Measurements from ENCODE around the gene PHETA1.

PHETA1 gene

DNA sequence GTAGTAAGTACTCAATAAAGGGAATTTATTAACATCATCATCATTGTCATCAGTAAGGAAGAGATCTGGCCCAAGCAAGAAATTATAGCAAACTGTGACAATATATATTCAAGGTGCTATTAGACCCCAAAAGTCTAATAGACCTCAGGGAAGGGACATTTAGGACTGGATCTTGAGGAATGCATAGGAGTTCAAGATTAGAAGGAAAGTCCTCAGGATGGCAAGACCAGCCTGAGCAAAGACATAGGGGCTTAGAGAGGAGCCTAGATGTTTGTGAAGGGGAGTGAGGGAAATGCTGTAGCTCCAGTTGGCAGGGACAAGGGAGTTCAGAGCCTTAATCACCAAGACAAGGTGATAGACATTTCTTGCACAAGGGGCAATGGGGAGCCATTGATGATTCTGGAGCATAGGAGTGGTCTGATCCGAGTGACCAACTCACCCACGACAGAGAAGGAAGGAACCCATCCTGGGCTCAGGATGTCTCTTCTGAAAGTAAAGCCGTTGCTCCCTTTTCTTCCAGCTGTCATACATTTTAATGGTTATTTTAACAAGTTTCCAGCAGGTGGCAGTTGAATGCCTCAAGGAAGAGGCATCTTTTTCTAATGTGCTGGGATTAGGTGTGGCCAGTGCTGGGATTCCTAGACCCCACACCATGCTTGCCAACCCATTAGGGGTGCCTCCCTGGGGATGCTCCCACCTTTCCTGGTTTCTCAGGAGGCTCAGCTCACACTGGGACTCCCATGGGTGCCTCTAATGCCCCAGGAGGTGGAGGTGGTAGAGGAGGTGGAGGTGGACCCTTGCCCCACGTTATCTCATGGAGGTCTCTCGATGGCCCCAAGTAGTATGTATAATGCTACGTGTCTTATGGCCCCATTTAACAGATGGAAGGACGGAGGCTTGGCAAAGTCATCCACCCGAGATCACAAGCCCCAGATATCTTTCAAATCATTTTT, 37.8 kb downstream of the PHETA1 start:
- in situ Hi-C loops (cut with MboI; ENCODE audit: low sequenced_read_pairs): no loop called here

DNA sequence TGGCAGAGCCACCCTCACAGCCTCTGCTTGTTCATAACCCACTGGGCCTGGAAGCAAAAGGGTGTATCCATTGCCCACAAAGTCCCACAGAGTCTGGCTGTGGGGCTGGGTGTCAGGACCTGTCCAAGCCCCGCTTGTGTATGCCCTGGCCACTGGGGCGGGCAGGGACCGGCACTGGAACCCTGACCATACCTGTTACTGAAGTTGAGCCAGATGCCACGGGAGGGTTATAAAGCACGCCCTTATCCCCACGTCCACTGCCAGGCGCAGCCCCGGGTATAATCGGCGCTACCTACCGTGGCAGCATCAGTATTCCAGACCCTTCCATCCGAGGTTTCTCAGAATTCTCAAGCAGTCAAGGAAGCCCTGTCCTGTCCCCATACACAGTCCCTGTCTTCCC, 40.8 kb downstream of the PHETA1 start:
- in situ Hi-C loops (cut with MboI; ENCODE audit: low sequenced_read_pairs): no loop called here

- in situ Hi-C loops (cut with MboI; ENCODE audit: low sequenced_read_pairs): no loop called here
Observed at GRCh38 chr12:111327474-111327873, 41.4 kb downstream of the PHETA1 start.

DNA sequence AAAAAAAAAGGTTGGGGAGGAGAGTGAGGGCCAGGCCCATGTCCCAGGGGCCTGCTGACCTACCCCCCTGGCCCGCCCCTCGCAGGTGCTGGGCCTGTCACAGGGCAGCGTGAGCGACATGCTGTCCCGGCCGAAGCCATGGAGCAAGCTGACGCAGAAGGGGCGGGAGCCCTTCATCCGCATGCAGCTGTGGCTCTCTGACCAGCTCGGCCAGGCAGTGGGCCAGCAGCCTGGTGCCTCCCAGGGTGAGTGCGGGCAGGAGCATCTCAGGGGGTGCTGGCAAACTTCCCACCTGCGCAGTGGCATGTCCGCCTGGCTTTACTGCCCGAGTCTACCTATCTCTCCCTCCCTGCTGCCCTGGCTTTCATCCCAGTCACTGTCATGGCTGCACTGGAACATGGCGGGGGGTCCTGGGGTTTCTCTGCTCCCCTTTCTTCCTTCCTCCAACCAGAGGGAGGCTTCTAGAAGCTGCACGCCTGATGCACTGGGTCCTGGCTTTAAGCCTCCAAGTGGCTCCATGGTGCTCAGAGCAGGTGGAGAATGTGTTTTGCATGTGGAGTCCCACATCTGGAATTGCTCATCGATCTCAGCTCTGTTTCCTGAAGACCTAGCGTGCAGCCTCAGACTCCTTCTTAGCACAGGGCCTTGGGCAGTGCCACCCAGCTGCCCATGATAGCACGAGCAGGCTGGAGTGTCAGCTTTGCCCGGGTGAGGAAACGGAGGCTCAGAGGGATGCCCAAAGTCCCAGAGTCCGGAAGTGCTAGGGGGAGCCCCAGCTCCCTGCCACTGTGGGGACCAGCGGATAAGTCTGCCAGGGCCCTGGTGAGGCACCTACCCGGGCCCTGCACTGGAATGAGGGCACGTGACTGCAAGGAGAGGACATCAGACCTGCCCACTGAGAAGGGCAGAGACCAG, 46.3 kb downstream of the PHETA1 start:
- in situ Hi-C loops (cut with MboI; ENCODE audit: low sequenced_read_pairs): loop anchor here (25.0 kb wide), 1 partner anchor 385 kb away; no protein-coding TSS in a partner anchor

- in situ Hi-C loops (cut with MboI; ENCODE audit: low sequenced_read_pairs): loop anchor here (25.0 kb wide), 1 partner anchor 384 kb away; no protein-coding TSS in a partner anchor
Observed at GRCh38 chr12:111321317-111321716, 47.6 kb downstream of the PHETA1 start.

DNA sequence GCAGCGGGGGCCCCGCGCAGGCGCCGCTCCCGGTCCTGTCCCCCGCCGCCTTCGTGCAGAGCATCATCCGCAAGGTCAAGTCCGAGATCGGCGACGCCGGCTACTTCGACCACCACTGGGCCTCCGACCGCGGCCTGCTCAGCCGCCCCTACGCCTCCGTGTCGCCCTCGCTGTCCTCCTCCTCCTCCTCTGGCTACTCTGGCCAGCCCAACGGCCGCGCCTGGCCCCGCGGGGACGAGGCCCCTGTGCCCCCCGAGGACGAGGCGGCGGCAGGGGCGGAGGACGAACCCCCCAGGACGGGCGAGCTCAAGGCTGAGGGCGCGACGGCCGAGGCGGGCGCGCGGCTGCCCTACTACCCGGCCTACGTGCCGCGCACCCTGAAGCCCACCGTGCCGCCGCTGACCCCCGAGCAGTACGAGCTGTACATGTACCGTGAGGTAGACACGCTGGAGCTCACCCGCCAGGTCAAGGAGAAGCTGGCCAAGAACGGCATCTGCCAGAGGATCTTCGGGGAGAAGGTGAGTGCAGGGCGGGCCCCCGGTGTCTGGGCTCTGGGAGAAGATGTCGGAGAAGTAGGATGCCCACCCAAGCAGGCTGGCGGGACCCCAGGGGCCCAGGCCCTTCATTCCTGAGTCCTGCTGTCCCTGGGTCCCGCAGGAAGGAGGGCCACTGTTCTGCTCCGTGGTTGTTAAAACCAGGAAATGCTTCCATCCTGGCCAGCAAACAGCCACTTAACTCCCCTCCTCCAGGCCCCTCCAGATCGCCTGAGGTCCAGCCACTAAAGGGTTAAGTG, 48.4 kb downstream of the PHETA1 start:
- in situ Hi-C loops (cut with MboI; ENCODE audit: low sequenced_read_pairs): loop anchor here (25.0 kb wide), 1 partner anchor 383 kb away; no protein-coding TSS in a partner anchor

DNA sequence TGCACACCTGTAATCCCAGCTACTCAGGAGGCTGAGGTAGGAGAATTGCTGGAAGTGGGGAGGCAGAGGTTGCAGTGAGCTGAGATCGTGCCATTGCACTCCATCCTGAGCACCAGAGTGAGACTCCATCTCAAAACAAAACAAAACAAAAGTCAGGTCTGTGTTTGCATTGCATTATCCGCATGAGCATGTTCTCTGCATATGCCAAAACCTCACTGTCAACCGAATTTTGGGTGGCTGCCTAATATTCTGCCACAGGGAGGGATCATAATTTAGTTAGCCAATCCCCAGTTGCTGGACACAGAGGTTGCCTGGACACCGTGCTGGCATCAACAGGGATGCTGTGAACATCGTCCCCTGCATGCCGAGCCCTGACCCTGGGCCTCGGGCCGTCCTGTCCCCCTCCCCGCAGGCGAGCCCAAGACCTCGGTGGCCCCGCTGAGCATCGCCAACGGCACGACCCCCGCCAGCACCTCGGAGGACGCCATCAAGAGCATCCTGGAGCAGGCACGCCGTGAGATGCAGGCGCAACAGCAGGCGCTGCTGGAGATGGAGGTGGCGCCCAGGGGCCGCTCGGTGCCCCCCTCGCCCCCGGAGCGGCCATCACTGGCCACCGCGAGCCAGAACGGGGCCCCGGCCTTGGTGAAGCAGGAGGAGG, 49.2 kb downstream of the PHETA1 start:
- in situ Hi-C loops (cut with MboI; ENCODE audit: low sequenced_read_pairs): loop anchor here (25.0 kb wide), 1 partner anchor 382 kb away; no protein-coding TSS in a partner anchor

DNA sequence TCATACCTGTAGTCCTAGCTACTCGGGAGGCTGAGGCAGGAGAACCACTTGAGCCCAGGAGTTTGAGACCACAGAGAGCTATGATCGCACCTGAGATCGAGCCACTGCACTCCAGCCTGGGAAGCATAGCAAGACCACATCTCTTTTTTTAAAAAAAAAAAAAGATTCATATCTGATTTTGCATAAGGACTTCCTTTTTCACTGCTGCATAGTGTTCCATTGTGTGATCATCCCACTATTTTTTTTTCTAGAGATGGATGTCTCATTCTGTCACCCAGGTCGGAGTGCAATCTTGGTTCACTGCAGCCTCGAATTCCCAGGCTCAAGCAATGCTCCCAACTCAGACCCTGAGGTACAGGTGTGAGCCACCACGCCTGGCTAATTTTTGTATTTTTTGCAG, 50.4 kb downstream of the PHETA1 start:
- in situ Hi-C loops (cut with MboI; ENCODE audit: low sequenced_read_pairs): loop anchor here (25.0 kb wide), 1 partner anchor 381 kb away; no protein-coding TSS in a partner anchor

- in situ Hi-C loops (cut with MboI; ENCODE audit: low sequenced_read_pairs): loop anchor here (25.0 kb wide), 1 partner anchor 379 kb away; no protein-coding TSS in a partner anchor
Observed at GRCh38 chr12:111316671-111317070, 52.2 kb downstream of the PHETA1 start.

DNA sequence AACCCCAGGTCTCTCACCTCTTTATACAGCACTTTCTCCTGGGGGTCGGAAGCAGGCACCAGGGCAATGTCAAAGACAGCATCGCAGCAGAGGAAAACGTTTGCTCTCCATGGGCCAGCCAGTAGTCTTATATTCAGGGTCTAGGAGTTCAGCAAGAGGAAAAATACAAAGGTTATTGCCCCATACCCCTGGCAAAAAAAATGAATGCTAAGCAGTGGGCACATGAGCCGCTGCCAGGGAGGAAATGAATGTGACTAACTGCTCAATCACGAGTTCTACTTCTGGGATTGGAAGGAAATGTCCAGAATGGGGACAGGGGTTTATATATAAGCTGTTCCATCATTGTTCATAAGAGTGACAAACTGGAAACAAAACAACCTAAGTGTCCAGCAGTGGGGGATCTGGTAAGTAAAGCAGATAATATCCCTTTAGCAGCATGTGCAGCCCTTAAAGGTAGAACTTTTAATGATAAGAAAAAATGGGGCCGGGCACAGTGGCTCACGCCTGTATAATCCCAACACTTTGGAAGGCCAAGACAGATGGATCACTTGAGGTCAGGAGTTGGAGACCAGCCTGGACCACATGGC, 53.8 kb downstream of the PHETA1 start:
- in situ Hi-C loops (cut with MboI; ENCODE audit: low sequenced_read_pairs): loop anchor here (25.0 kb wide), 1 partner anchor 378 kb away; no protein-coding TSS in a partner anchor

DNA sequence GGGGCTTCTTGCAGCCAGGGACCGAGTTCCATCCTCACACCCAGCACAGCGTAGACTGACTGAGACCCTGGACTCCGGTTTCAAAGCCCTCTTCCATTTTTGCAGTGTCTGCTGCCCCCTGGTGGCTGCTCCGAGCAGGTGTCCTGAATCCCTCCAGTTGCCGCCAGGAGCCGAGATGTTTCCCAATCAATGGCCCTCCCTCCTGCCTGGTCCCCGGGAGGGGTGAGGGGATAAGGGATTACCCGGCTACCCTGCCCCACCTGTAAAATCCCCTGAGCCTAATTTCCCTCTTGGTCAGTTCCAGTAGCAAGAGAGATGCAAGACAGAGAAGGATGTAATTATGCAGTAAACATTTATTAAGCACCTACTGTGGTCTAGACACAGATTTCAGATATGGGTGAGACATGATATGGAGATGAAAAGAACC, 55.0 kb downstream of the PHETA1 start:
- in situ Hi-C loops (cut with MboI; ENCODE audit: low sequenced_read_pairs): loop anchor here (25.0 kb wide), 1 partner anchor 377 kb away; no protein-coding TSS in a partner anchor

DNA sequence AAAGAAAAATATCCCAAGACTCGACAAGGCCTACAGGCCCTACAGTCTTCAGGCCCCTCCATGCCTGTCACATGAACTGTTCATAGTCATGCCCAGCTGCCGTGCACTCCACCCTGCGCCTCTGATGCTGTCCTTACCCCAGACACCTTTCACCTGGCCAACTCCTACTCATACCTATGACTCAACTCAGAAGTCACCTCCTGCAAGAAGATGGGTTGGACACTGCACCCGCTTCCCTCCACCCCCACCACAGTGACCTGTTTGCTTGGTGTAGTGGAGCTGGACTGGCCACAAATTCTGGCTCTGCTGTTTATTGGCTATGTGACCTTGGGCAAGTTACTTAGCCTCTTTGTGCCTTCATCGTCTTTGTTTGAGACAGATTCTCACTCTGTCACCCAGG, 56.2 kb downstream of the PHETA1 start:
- in situ Hi-C loops (cut with MboI; ENCODE audit: low sequenced_read_pairs): loop anchor here (25.0 kb wide), 1 partner anchor 375 kb away; no protein-coding TSS in a partner anchor

- in situ Hi-C loops (cut with MboI; ENCODE audit: low sequenced_read_pairs): loop anchor here (25.0 kb wide), 1 partner anchor 375 kb away; no protein-coding TSS in a partner anchor
Observed at GRCh38 chr12:111312016-111312415, 56.9 kb downstream of the PHETA1 start.

- in situ Hi-C loops (cut with MboI; ENCODE audit: low sequenced_read_pairs): loop anchor here (25.0 kb wide), 1 partner anchor 374 kb away; no protein-coding TSS in a partner anchor
Observed at GRCh38 chr12:111311011-111311410, 57.9 kb downstream of the PHETA1 start.

Data from HL-60/S4 (cell line).